ENCODE results near the gene RRBP1. TPM values are rescaled to one million over a fixed set of nuclear protein-coding genes. Genes with fewer than 3 reads are reported as not detected.

RRBP1 gene
- total and polyA plus RNA-seq, 3 donors from 2014 or later, result 93.8 to 146 (median 144) TPM

GRCh38 chr20:17608701-17609497 lies 73.1 kb downstream of the RRBP1 start:
- no peak for DNase-seq
- WGBS, 2 donors, result 84 to 92% methylated on average over 3 of the region's 3 CpGs
- Histone ChIP-seq H3K4me3 (no peak overlapping the region), H3K27ac (no peak overlapping the region), H3K36me3 (ENCODE audit: low read depth, missing control alignments) (no peaks in the 10 kb centered on the region), H3K4me1 (peaks cover 15% of the 10 kb centered on the region), H3K9me3 (no peaks in the 10 kb centered on the region), H3K27me3 (no peaks in the 10 kb centered on the region)
- no peak for TF ChIP-seq POLR2A (IDR thresholded peaks at IDR 0.05)
- TF ChIP-seq, protein P1, sequence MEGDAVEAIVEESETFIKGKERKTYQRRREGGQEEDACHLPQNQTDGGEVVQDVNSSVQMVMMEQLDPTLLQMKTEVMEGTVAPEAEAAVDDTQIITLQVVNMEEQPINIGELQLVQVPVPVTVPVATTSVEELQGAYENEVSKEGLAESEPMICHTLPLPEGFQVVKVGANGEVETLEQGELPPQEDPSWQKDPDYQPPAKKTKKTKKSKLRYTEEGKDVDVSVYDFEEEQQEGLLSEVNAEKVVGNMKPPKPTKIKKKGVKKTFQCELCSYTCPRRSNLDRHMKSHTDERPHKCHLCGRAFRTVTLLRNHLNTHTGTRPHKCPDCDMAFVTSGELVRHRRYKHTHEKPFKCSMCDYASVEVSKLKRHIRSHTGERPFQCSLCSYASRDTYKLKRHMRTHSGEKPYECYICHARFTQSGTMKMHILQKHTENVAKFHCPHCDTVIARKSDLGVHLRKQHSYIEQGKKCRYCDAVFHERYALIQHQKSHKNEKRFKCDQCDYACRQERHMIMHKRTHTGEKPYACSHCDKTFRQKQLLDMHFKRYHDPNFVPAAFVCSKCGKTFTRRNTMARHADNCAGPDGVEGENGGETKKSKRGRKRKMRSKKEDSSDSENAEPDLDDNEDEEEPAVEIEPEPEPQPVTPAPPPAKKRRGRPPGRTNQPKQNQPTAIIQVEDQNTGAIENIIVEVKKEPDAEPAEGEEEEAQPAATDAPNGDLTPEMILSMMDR (IDR thresholded peaks at IDR 0.05), result no peak
- intact Hi-C loops (cut with DNase I; ENCODE audit: low total_unique reads), result no loop called here

GRCh38 chr20:17606001-17606400 lies 76.0 kb downstream of the RRBP1 start:
- intact Hi-C loops (cut with DNase I; ENCODE audit: low total_unique reads), result no loop called here
- Histone ChIP-seq H3K27ac (no peak overlapping the region), H3K4me1 (no peaks in the 10 kb centered on the region), H3K36me3 (ENCODE audit: low read depth, missing control alignments) (no peaks in the 10 kb centered on the region), H3K27me3 (no peaks in the 10 kb centered on the region), H3K9me3 (no peaks in the 10 kb centered on the region), H3K4me3 (no peak overlapping the region)
- WGBS, 2 donors, result 82 to 87% methylated on average over 2 of the region's 2 CpGs
- DNase-seq, result no peak
- TF ChIP-seq, protein P1 (IDR thresholded peaks at IDR 0.05), result no peak
- no peak for TF ChIP-seq POLR2A (IDR thresholded peaks at IDR 0.05)

DNA sequence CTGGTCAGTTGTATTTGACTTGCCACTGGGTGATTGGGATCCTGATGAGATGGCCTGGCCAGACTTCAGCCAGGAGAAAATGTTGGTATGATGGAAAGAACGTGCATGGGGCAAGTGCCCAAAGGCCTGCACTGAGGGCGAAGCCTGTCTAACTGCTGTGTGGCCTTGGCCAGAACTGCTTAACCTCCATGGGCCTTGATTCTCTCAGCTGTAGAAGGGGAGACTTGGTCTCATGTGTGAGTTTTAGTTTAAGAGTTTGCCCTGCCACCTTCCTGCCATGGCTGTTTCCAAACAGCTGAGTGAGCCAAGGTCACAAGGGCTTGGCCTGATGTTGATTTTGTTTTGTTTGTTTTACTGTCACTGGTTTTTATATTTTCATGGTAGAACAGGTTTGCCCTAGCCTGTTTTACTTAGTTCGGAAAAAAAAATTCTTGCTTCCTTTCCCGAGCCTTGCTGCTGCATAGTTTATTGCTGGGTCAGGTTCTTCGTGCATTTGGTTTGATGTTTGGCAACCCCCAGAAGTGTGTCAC lies 76.8 kb downstream of the RRBP1 start:
- no peaks in the 10 kb centered on the region for H3K27me3 ChIP-seq
- 75 to 77% methylated on average over 5 of the region's 5 CpGs for WGBS, 2 donors
- intact Hi-C loops (cut with DNase I; ENCODE audit: low total_unique reads), result no loop called here
- no peak for DNase-seq
- no peaks in the 10 kb centered on the region for H3K9me3 ChIP-seq
- no peak for TF ChIP-seq POLR2A (IDR thresholded peaks at IDR 0.05)
- TF ChIP-seq, protein P1 (IDR thresholded peaks at IDR 0.05), result no peak
- no peaks in the 10 kb centered on the region for H3K4me1 ChIP-seq
- no peak overlapping the region for H3K4me3 ChIP-seq
- H3K27ac ChIP-seq, result no peak overlapping the region
- no peaks in the 10 kb centered on the region for H3K36me3 ChIP-seq (ENCODE audit: low read depth, missing control alignments)

GRCh38 chr20:17602493-17602892 lies 79.5 kb downstream of the RRBP1 start:
- no peak for DNase-seq
- no peaks in the 10 kb centered on the region for H3K4me1 ChIP-seq
- H3K4me3 ChIP-seq, result no peak overlapping the region
- TF ChIP-seq, protein P1 (IDR thresholded peaks at IDR 0.05), result no peak
- no peak for TF ChIP-seq POLR2A (IDR thresholded peaks at IDR 0.05)
- H3K9me3 ChIP-seq, result no peaks in the 10 kb centered on the region
- WGBS, 2 donors, result 89 to 94% methylated on average over 4 of the region's 4 CpGs
- intact Hi-C loops (cut with DNase I; ENCODE audit: low total_unique reads), result no loop called here
- H3K27ac ChIP-seq, result no peak overlapping the region
- no peaks in the 10 kb centered on the region for H3K36me3 ChIP-seq (ENCODE audit: low read depth, missing control alignments)
- no peaks in the 10 kb centered on the region for H3K27me3 ChIP-seq
